Osteocyte (in vitro differentiated cells): ENCODE measurements around the gene LRRTM3. TPM values are rescaled to one million over a fixed set of nuclear protein-coding genes. Genes with fewer than 3 reads are reported as not detected.

ENCODE experiments used
- DNase-seq: peaks from one replicate; pipeline ENCODE4 v3.0.0; 2021; ENCODE audit warnings: mixed read lengths; ENCODE audit not compliant: unreplicated experiment; ENCODE audit errors: extremely low spot score
- H3K27ac Mint-ChIP-seq: one replicate; pipeline ENCODE4 v1.8.0; 2021; ENCODE audit warnings: mild to moderate bottlenecking, mixed read lengths; ENCODE audit not compliant: unreplicated experiment
- H3K27me3 Mint-ChIP-seq: one replicate; pipeline ENCODE4 v1.8.0; 2021; ENCODE audit warnings: mixed read lengths; ENCODE audit not compliant: unreplicated experiment
- H3K36me3 Mint-ChIP-seq: one replicate; pipeline ENCODE4 v1.8.0; 2021; ENCODE audit warnings: mixed read lengths; ENCODE audit not compliant: unreplicated experiment
- H3K4me1 Mint-ChIP-seq: one replicate; pipeline ENCODE4 v1.8.0; 2021; ENCODE audit warnings: mixed read lengths; ENCODE audit not compliant: unreplicated experiment
- H3K4me3 Mint-ChIP-seq: one replicate; pipeline ENCODE4 v1.8.0; 2021; ENCODE audit warnings: mild to moderate bottlenecking, moderate library complexity, mixed read lengths; ENCODE audit not compliant: unreplicated experiment
- H3K9me3 Mint-ChIP-seq: one replicate; pipeline ENCODE4 v1.8.0; 2021; ENCODE audit warnings: mixed read lengths; ENCODE audit not compliant: unreplicated experiment
- CTCF ChIP-seq: fragments of 200-600 bp; sonication (generic); IDR thresholded peaks from 2 replicates; pipeline ENCODE4 v1.5.0; 2021; ENCODE audit warnings: antibody characterized with exemption, mild to moderate bottlenecking, moderate library complexity
- total RNA-seq: library from RNA; stranded (reverse); gene quantifications from 2 replicates; pipeline ENCODE4 v1.2.1, GENCODE V29; 2021

Gene LRRTM3
- total RNA-seq, 1 donor from 2014 or later = 0.21 TPM

GRCh38 chr10:66942407-66942806 is 16.6 kb downstream of the LRRTM3 start:
- no peak for DNase-seq
- Mint-ChIP-seq H3K9me3 (no peaks in the 10 kb centered on the region), H3K27ac (no peak overlapping the region), H3K4me3 (no peak overlapping the region), H3K27me3 (peaks cover 35% of the 10 kb centered on the region), H3K36me3 (no peaks in the 10 kb centered on the region), H3K4me1 (no peaks in the 10 kb centered on the region)
- no peak for TF ChIP-seq CTCF

- Mint-ChIP-seq H3K27me3 (peaks cover 35% of the 10 kb centered on the region), H3K9me3 (no peaks in the 10 kb centered on the region), H3K27ac (no peak overlapping the region), H3K4me1 (no peaks in the 10 kb centered on the region), H3K36me3 (no peaks in the 10 kb centered on the region), H3K4me3 (no peak overlapping the region)
- DNase-seq = no peak
- TF ChIP-seq CTCF = no peak
Measured at GRCh38 chr10:66943590-66943989, 17.8 kb downstream of the LRRTM3 start.

GRCh38 chr10:66951896-66952295 is 26.1 kb downstream of the LRRTM3 start:
- Mint-ChIP-seq H3K36me3 (no peaks in the 10 kb centered on the region), H3K27me3 (peaks cover 22% of the 10 kb centered on the region), H3K4me1 (no peaks in the 10 kb centered on the region), H3K4me3 (no peak overlapping the region), H3K9me3 (no peaks in the 10 kb centered on the region), H3K27ac (no peak overlapping the region)
- TF ChIP-seq CTCF = no peak
- no peak for DNase-seq

GRCh38 chr10:66958466-66958865 is 32.6 kb downstream of the LRRTM3 start:
- Mint-ChIP-seq H3K9me3 (no peaks in the 10 kb centered on the region), H3K4me3 (no peak overlapping the region), H3K36me3 (no peaks in the 10 kb centered on the region), H3K27me3 (peaks cover 28% of the 10 kb centered on the region), H3K27ac (no peak overlapping the region), H3K4me1 (no peaks in the 10 kb centered on the region)
- no peak for DNase-seq
- TF ChIP-seq CTCF = no peak

GRCh38 chr10:66964946-66965345 is 39.1 kb downstream of the LRRTM3 start:
- Mint-ChIP-seq H3K4me1 (no peaks in the 10 kb centered on the region), H3K9me3 (no peaks in the 10 kb centered on the region), H3K4me3 (no peak overlapping the region), H3K27me3 (peaks cover 5% of the 10 kb centered on the region), H3K36me3 (no peaks in the 10 kb centered on the region), H3K27ac (no peak overlapping the region)
- no peak for DNase-seq
- TF ChIP-seq CTCF = no peak
